ENCODE data around the gene FASTK.

GRCh38 chr7:151065516-151065915 is 15.1 kb downstream of the FASTK start:
- TF ChIP-seq CTCF (optimal IDR thresholded peaks at IDR 0.05 in 1 of 3, IDR thresholded peaks at IDR 0.05 in 1 of 3, conservative IDR thresholded peaks at IDR 0.05 in 1 of 3; ENCODE audit: extremely low read depth in 1 of 3, insufficient read depth in 2 of 3, low read length in 3 of 3) (no peak), EZH2 (IDR thresholded peaks at IDR 0.05; ENCODE audit: low read length) (no peak)

Measured in keratinocyte (primary cell).